ENCODE results near the gene TICAM2.
"Not testable (repeated sequence)": the region's sequence is repeated elsewhere in the genome, so short reads cannot be mapped to it uniquely, and the experiment has no call there.

TICAM2 gene

GRCh38 chr5:115601701-115602590 lies at the start of gene TICAM2:
TICAM2 (minus strand) TSS chr5:115602479; CDS start chr5:115581256, 21,223 bp downstream.
- DNase-seq = peak; percentile 49 to 69 (median 50)

GRCh38 chr5:115649541-115649940 lies 47.3 kb upstream of the TICAM2 start:
- DNase-seq = no peak

- DNase-seq = no peak
Observed at GRCh38 chr5:115648056-115648455, 45.8 kb upstream of the TICAM2 start.

GRCh38 chr5:115645386-115645785 lies 43.1 kb upstream of the TICAM2 start:
- DNase-seq = not testable (repeated sequence)

GRCh38 chr5:115644046-115644445 lies 41.8 kb upstream of the TICAM2 start:
- DNase-seq = no peak

GRCh38 chr5:115641948-115642347 lies 39.7 kb upstream of the TICAM2 start:
- no peak for DNase-seq

GRCh38 chr5:115640274-115640673 lies 38.0 kb upstream of the TICAM2 start:
- DNase-seq = no peak

- DNase-seq = no peak
Observed at GRCh38 chr5:115639377-115639776, 37.1 kb upstream of the TICAM2 start.

- DNase-seq = no peak
Observed at GRCh38 chr5:115637507-115637906, 35.2 kb upstream of the TICAM2 start.

GRCh38 chr5:115636008-115636407 lies 33.7 kb upstream of the TICAM2 start:
- DNase-seq = no peak

GRCh38 chr5:115634343-115635132 lies 32.3 kb upstream of the TICAM2 start:
- DNase-seq = peak; percentile 32 to 72 (median 67)

GRCh38 chr5:115629903-115630302 lies 27.6 kb upstream of the TICAM2 start:
- DNase-seq = no peak

GRCh38 chr5:115627295-115627865 lies 25.1 kb upstream of the TICAM2 start:
- DNase-seq = no peak

GRCh38 chr5:115626445-115626823 lies 24.2 kb upstream of the TICAM2 start:
- no peak for DNase-seq

GRCh38 chr5:115625579-115626444 lies 23.5 kb upstream of the TICAM2 start, which contains the start of gene TMED7:
TMED7 (minus strand) TSS chr5:115626036; CDS start chr5:115625792, 244 bp downstream.
- DNase-seq = peak; percentile 97 to 99 (median 98)

GRCh38 chr5:115624994-115625393 lies 22.7 kb upstream of the TICAM2 start:
- peak in 2 of 6 experiments; percentile 19 to 20 for DNase-seq

GRCh38 chr5:115623658-115624057 lies 21.4 kb upstream of the TICAM2 start:
- no peak for DNase-seq

- DNase-seq = no peak
Observed at GRCh38 chr5:115621365-115621900, 19.2 kb upstream of the TICAM2 start.

- DNase-seq = no peak
Observed at GRCh38 chr5:115616892-115617291, 14.6 kb upstream of the TICAM2 start.

GRCh38 chr5:115616472-115616871 lies 14.2 kb upstream of the TICAM2 start:
- no peak for DNase-seq

- DNase-seq = no peak
Observed at GRCh38 chr5:115611873-115612272, 9.6 kb upstream of the TICAM2 start.

- DNase-seq = no peak
Observed at GRCh38 chr5:115607935-115608334, 5.7 kb upstream of the TICAM2 start.

All from stimulated activated naive CD4-positive, alpha-beta T cell (primary cell).